Stimulated activated CD8-positive, alpha-beta memory T cell treated with anti-CD3 and anti-CD28 coated beads, Interleukin-2, amount 100 ng/mL, for 1 hour (primary cell): ENCODE results near the gene TRIML2.

Experiments used
- DNase-seq, 2 donors: peaks; one replicate each; pipeline ENCODE4 v3.0.0-alpha.2; 2020; ENCODE audit warnings: low read depth in 2 of 2

The TRIML2 gene

GRCh38 chr4:188109157-188109755, at the start of gene TRIML2:
TSS of gene TRIML2 (minus strand) at chr4:188109603. CDS start at chr4:188105368, 4,235 bp downstream.
- no peak for DNase-seq

- DNase-seq: no peak
These were observed 48.9 kb upstream of the TRIML2 start for GRCh38 chr4:188158336-188158735.

- DNase-seq: no peak
These were observed 45.4 kb upstream of the TRIML2 start for GRCh38 chr4:188154668-188155405.

- no peak for DNase-seq
These were observed 38.4 kb upstream of the TRIML2 start for GRCh38 chr4:188147776-188148175.

- DNase-seq: no peak
These were observed 37.8 kb upstream of the TRIML2 start for GRCh38 chr4:188147176-188147575.

GRCh38 chr4:188146618-188147017, 37.2 kb upstream of the TRIML2 start:
- DNase-seq: no peak

- DNase-seq: no peak
These were observed 36.2 kb upstream of the TRIML2 start for GRCh38 chr4:188145601-188146000.

GRCh38 chr4:188143731-188144130, 34.3 kb upstream of the TRIML2 start:
- no peak for DNase-seq

- DNase-seq: no peak
These were observed 30.3 kb upstream of the TRIML2 start for GRCh38 chr4:188139671-188140070.

GRCh38 chr4:188139141-188139540, 29.7 kb upstream of the TRIML2 start, which contains the start of gene TRIML1:
TSS of gene TRIML1 (plus strand) at chr4:188139441. CDS start at chr4:188139559, 118 bp downstream.
- DNase-seq: no peak

GRCh38 chr4:188138227-188138626, 28.8 kb upstream of the TRIML2 start:
- no peak for DNase-seq

GRCh38 chr4:188132232-188132631, 22.8 kb upstream of the TRIML2 start:
- no peak for DNase-seq

GRCh38 chr4:188130355-188130754, 21.0 kb upstream of the TRIML2 start:
- no peak for DNase-seq

GRCh38 chr4:188127214-188127874, 17.9 kb upstream of the TRIML2 start:
- DNase-seq: no peak

GRCh38 chr4:188121530-188121929, 12.1 kb upstream of the TRIML2 start:
- DNase-seq: no peak

- no peak for DNase-seq
These were observed 8.4 kb upstream of the TRIML2 start for GRCh38 chr4:188117631-188118324.

- no peak for DNase-seq
These were observed 3.8 kb upstream of the TRIML2 start for GRCh38 chr4:188113156-188113555.

- DNase-seq: no peak
These were observed 2.6 kb upstream of the TRIML2 start for GRCh38 chr4:188111955-188112354.

GRCh38 chr4:188110741-188111471, 1.5 kb upstream of the TRIML2 start:
- no peak for DNase-seq

GRCh38 chr4:188110036-188110435, 633 bp upstream of the TRIML2 start:
- no peak for DNase-seq
